ENCODE results near the gene DHRSX.

Gene DHRSX

GRCh38 chrX:2452799-2453198, 48.0 kb downstream of the DHRSX start:
- ChIA-PET CTCF (no interaction called here), POLR2A (no interaction called here)
- Histone ChIP-seq H3K4me1 (ENCODE audit: control insufficient read depth, insufficient read depth, low read length) (no peaks in the 10 kb centered on the region), H3K9me3 (ENCODE audit: control insufficient read depth, insufficient read depth, low read depth, low read length) (no peaks in the 10 kb centered on the region), H3K27ac (ENCODE audit: extremely low read depth, low read depth, low read length) (no peak overlapping the region), H3K4me3 (ENCODE audit: low read depth, low read length) (no peak overlapping the region), H3K36me3 (ENCODE audit: control insufficient read depth in 2 of 2, insufficient read depth in 1 of 2, low read length in 2 of 2) (no peaks in the 10 kb centered on the region)
- TF ChIP-seq ZNF146 (tag by site-specific recombination; IDR thresholded peaks at IDR 0.05) = peak; percentile 94
- TF ChIP-seq ZFP3 (tag by site-specific recombination; IDR thresholded peaks at IDR 0.05; ENCODE audit: low read depth) = no peak

GRCh38 chrX:2452317-2452784, 48.4 kb downstream of the DHRSX start:
- TF ChIP-seq ZNF580 (tag by site-specific recombination; IDR thresholded peaks at IDR 0.05) = no peak
- TF ChIP-seq ZBTB48 (tag by site-specific recombination; IDR thresholded peaks at IDR 0.05) = peak; percentile 81
- no peak for TF ChIP-seq ZFP69B (tag by site-specific recombination; IDR thresholded peaks at IDR 0.05)
- CTCF ChIA-PET = no interaction called here
- no peaks in the 10 kb centered on the region for H3K4me1 ChIP-seq (ENCODE audit: control insufficient read depth, insufficient read depth, low read length)

GRCh38 chrX:2451501-2452316, 49.1 kb downstream of the DHRSX start:
- H3K27ac ChIP-seq (ENCODE audit: extremely low read depth, low read depth, low read length) = no peak overlapping the region
- POLR2A ChIA-PET = no interaction called here
- CTCF ChIA-PET = no interaction called here

More at GRCh38 chrX:2452317-2452784, 48.4 kb downstream of the DHRSX start:
- no peak overlapping the region for H3K4me3 ChIP-seq (ENCODE audit: low read depth, low read length)
- H3K36me3 ChIP-seq (ENCODE audit: control insufficient read depth in 2 of 2, insufficient read depth in 1 of 2, low read length in 2 of 2) = no peaks in the 10 kb centered on the region
- no peak overlapping the region for H3K27ac ChIP-seq (ENCODE audit: extremely low read depth, low read depth, low read length)
- no peaks in the 10 kb centered on the region for H3K9me3 ChIP-seq (ENCODE audit: control insufficient read depth, insufficient read depth, low read depth, low read length)
- POLR2A ChIA-PET = no interaction called here

GRCh38 chrX:2450681-2451080, 50.1 kb downstream of the DHRSX start:
- Histone ChIP-seq H3K36me3 (ENCODE audit: control insufficient read depth in 2 of 2, insufficient read depth in 1 of 2, low read length in 2 of 2) (no peaks in the 10 kb centered on the region), H3K4me1 (ENCODE audit: control insufficient read depth, insufficient read depth, low read length) (no peaks in the 10 kb centered on the region), H3K4me3 (ENCODE audit: low read depth, low read length) (no peak overlapping the region), H3K27ac (ENCODE audit: extremely low read depth, low read depth, low read length) (no peak overlapping the region), H3K9me3 (ENCODE audit: control insufficient read depth, insufficient read depth, low read depth, low read length) (no peaks in the 10 kb centered on the region)
- CTCF ChIA-PET = no interaction called here
- POLR2A ChIA-PET = no interaction called here
- no peak for TF ChIP-seq ZNF560 (tag by site-specific recombination; IDR thresholded peaks at IDR 0.05; ENCODE audit: borderline replicate concordance)
- TF ChIP-seq RBAK (tag by site-specific recombination; IDR thresholded peaks at IDR 0.05) = no peak
- TF ChIP-seq ZNF629 (tag by site-specific recombination; IDR thresholded peaks at IDR 0.05) = no peak
- TF ChIP-seq ZNF433 (tag by site-specific recombination; IDR thresholded peaks at IDR 0.05; ENCODE audit: low read depth) = no peak
- TF ChIP-seq ZNF26 (tag by site-specific recombination; IDR thresholded peaks at IDR 0.05) = no peak
- TF ChIP-seq ZBTB48 (tag by site-specific recombination; IDR thresholded peaks at IDR 0.05) = no peak
- TF ChIP-seq ZBTB6 (tag by site-specific recombination; IDR thresholded peaks at IDR 0.05) = no peak
- TF ChIP-seq ZNF701 (tag by site-specific recombination; IDR thresholded peaks at IDR 0.05) = no peak
- no peak for TF ChIP-seq ZIC2 (tag by site-specific recombination; IDR thresholded peaks at IDR 0.05)
- TF ChIP-seq ZNF660 (tag by site-specific recombination; IDR thresholded peaks at IDR 0.05) = no peak
- TF ChIP-seq ZNF404 (tag by site-specific recombination; IDR thresholded peaks at IDR 0.05) = no peak

More at GRCh38 chrX:2451501-2452316, 49.1 kb downstream of the DHRSX start:
- H3K4me3 ChIP-seq (ENCODE audit: low read depth, low read length) = no peak overlapping the region
- no peaks in the 10 kb centered on the region for H3K4me1 ChIP-seq (ENCODE audit: control insufficient read depth, insufficient read depth, low read length)
- H3K36me3 ChIP-seq (ENCODE audit: control insufficient read depth in 2 of 2, insufficient read depth in 1 of 2, low read length in 2 of 2) = no peaks in the 10 kb centered on the region
- no peaks in the 10 kb centered on the region for H3K9me3 ChIP-seq (ENCODE audit: control insufficient read depth, insufficient read depth, low read depth, low read length)
- TF ChIP-seq ZNF549 (tag by site-specific recombination; IDR thresholded peaks at IDR 0.05) (no peak), ZNF580 (tag by site-specific recombination; IDR thresholded peaks at IDR 0.05) (no peak), KLF8 (tag by site-specific recombination; IDR thresholded peaks at IDR 0.05) (peak; percentile 26; the same call in 1 of the 2 replicates), ZNF623 (tag by site-specific recombination; IDR thresholded peaks at IDR 0.05) (no peak), ZBTB48 (tag by site-specific recombination; IDR thresholded peaks at IDR 0.05) (peak; percentile 95), ZNF677 (tag by site-specific recombination; IDR thresholded peaks at IDR 0.05) (no peak), ZNF473 (tag by site-specific recombination; IDR thresholded peaks at IDR 0.05) (no peak), SCRT1 (tag by site-specific recombination; IDR thresholded peaks at IDR 0.05; ENCODE audit: borderline replicate concordance) (no peak), ZNF398 (tag by site-specific recombination; IDR thresholded peaks at IDR 0.05) (no peak), ZNF121 (tag by site-specific recombination; IDR thresholded peaks at IDR 0.05) (peak; percentile 75; the same call in 1 of the 2 replicates)

Measured in HEK293 (cell line).